PC-3 (cell line): ENCODE results near the gene DTNB. TPM values are rescaled to one million over a fixed set of nuclear protein-coding genes. Genes with fewer than 3 reads are reported as not detected.

Source experiments
- ATAC-seq: fragments of 200-7000 bp; cut with Tn5 transposase; 2 replicates; pipeline ENCODE4 v1.9.1; 2020; ENCODE audit warnings: mild to moderate bottlenecking, moderate library complexity
- BruUV-seq: library from RNA; stranded (reverse); fragments of 400-500 nt; replicated peaks from 2 replicates; lab custom pipeline; 2021; lab: Mats Ljungman, UMichigan
- CTCF ChIA-PET: fragments of 300-600 bp; sonication (Branson Sonifier 250); formaldehyde crosslinking; loops from one replicate; lab custom pipeline; 2022; ENCODE audit warnings: antibody characterized with exemption; lab: Charles Lee
- POLR2A ChIA-PET: fragments of 300-600 bp; sonication (Branson Sonifier 250); formaldehyde crosslinking; loops from one replicate; lab custom pipeline; 2022; ENCODE audit warnings: antibody characterized with exemption; ENCODE audit not compliant: unreplicated experiment; lab: Charles Lee
- DNase-seq: peaks from one replicate; pipeline ENCODE4 v3.0.0-alpha.2; 2015
- H2AFZ ChIP-seq: fragments of 300-600 bp; sonication (generic); 2 replicates; pipeline ENCODE4 v1.6.0; 2016; ENCODE audit warnings: antibody characterized with exemption, low read length
- H3F3A ChIP-seq: fragments of 300-600 bp; sonication (generic); one replicate; pipeline ENCODE4 v1.6.0; 2017; ENCODE audit warnings: antibody characterized with exemption, low read length, control low read depth, mild to moderate bottlenecking; ENCODE audit not compliant: unreplicated experiment
- H3K27ac ChIP-seq: fragments of 300-600 bp; sonication (generic); 2 replicates; pipeline ENCODE4 v1.5.1; 2016; ENCODE audit warnings: mild to moderate bottlenecking, low read length
- H3K27me3 ChIP-seq: fragments of 300-600 bp; sonication (generic); 2 replicates; pipeline ENCODE4 v1.6.1; 2016; ENCODE audit warnings: low read length, mixed read lengths
- H3K36me3 ChIP-seq: fragments of 300-600 bp; sonication (generic); 2 replicates; pipeline ENCODE4 v1.6.1; 2016; ENCODE audit warnings: low read depth, mixed run types, low read length, mixed read lengths
- H3K4me1 ChIP-seq: fragments of 300-600 bp; sonication (generic); 2 replicates; pipeline ENCODE4 v1.5.1; 2016; ENCODE audit warnings: low read length; ENCODE audit not compliant: insufficient read depth
- H3K4me2 ChIP-seq: fragments of 300-600 bp; sonication (generic); 2 replicates; pipeline ENCODE4 v1.6.0; 2016; ENCODE audit warnings: low read length
- H3K4me3 ChIP-seq: fragments of 300-600 bp; sonication (generic); 2 replicates; pipeline ENCODE4 v1.5.1; 2016; ENCODE audit warnings: mild to moderate bottlenecking, low read length, mixed read lengths
- H3K79me2 ChIP-seq: fragments of 300-600 bp; sonication (generic); 2 replicates; pipeline ENCODE4 v1.6.1; 2017; ENCODE audit warnings: low read length, mixed read lengths
- H3K9ac ChIP-seq: fragments of 300-600 bp; sonication (generic); 2 replicates; pipeline ENCODE4 v1.6.0; 2016; ENCODE audit warnings: mild to moderate bottlenecking, low read length
- H3K9me2 ChIP-seq: fragments of 300-600 bp; sonication (generic); replicated peaks from 2 replicates; pipeline ENCODE4 v1.6.1; 2016; ENCODE audit warnings: mixed run types, low read length, mixed read lengths
- H3K9me3 ChIP-seq: fragments of 300-600 bp; sonication (generic); 2 replicates; pipeline ENCODE4 v1.6.1; 2016; ENCODE audit warnings: low read length, mixed read lengths
- H4K20me1 ChIP-seq: fragments of 300-600 bp; sonication (generic); 2 replicates; pipeline ENCODE4 v1.6.1; 2016; ENCODE audit warnings: low read length, mixed read lengths
- CTCF ChIP-seq: fragments of 300-600 bp; sonication (generic); conservative IDR thresholded peaks from 2 replicates; pipeline ENCODE4 v1.5.1; 2017; ENCODE audit warnings: antibody characterized with exemption, low read depth, mild to moderate bottlenecking, low read length
- EZH2 ChIP-seq: fragments of 300-600 bp; sonication (generic); IDR thresholded peaks from one replicate; pipeline ENCODE4 v1.6.1; 2017; ENCODE audit warnings: antibody characterized with exemption, mild to moderate bottlenecking, low read length; ENCODE audit not compliant: unreplicated experiment
- EZH2phosphoT487 ChIP-seq: fragments of 300-600 bp; sonication (generic); IDR thresholded peaks from 2 replicates; pipeline ENCODE4 v1.6.1; 2018; ENCODE audit warnings: mild to moderate bottlenecking, antibody characterized with exemption, low read length, borderline replicate concordance
- intact Hi-C: fragments of 100-400 bp; cut with micrococcal nuclease; formaldehyde crosslinking; loops from 2 replicates; pipeline ENCODE4 v1.9.0; 2023
- total RNA-seq: library from RNA; depleted of rRNA; stranded (reverse); fragments of >200 nt; gene quantifications from 2 replicates; pipeline ENCODE4 v1.2.3, GENCODE V29; 2014

DTNB gene
- total RNA-seq, 1 experiment from 2014 or later, result 23.1 TPM

GRCh38 chr2:25582077-25582830 is 91.1 kb downstream of the DTNB start:
- Histone ChIP-seq H3K4me1 (peaks cover 3% of the 10 kb centered on the region; the same call in 1 of the 2 replicates), H4K20me1 (no peaks in the 10 kb centered on the region), H3K9ac (no peak overlapping the region), H2AFZ (no peak overlapping the region), H3K9me2 (no peaks in the 10 kb centered on the region), H3K4me2 (no peak overlapping the region), H3K36me3 (no peaks in the 10 kb centered on the region), H3K79me2 (no peaks in the 10 kb centered on the region), H3K9me3 (no peaks in the 10 kb centered on the region), H3F3A (no peaks in the 10 kb centered on the region), H3K27me3 (no peaks in the 10 kb centered on the region), H3K27ac (no peak overlapping the region), H3K4me3 (no peak overlapping the region)
- TF ChIP-seq CTCF (no peak), EZH2 (no peak), EZH2phosphoT487 (no peak)
- POLR2A ChIA-PET, result no interaction called here
- intact Hi-C loops, result no loop called here
- DNase-seq, result no peak
- no peak for ATAC-seq
- no TSS peak for BruUV-seq
- CTCF ChIA-PET, result no interaction called here

GRCh38 chr2:25576596-25576995 is 96.8 kb downstream of the DTNB start:
- Histone ChIP-seq H3K9me3 (no peaks in the 10 kb centered on the region), H3K27ac (no peak overlapping the region), H4K20me1 (no peaks in the 10 kb centered on the region), H3K9me2 (no peaks in the 10 kb centered on the region), H3K27me3 (no peaks in the 10 kb centered on the region), H3K4me3 (no peak overlapping the region), H3K9ac (no peak overlapping the region), H3K4me2 (no peak overlapping the region), H3K79me2 (no peaks in the 10 kb centered on the region), H3K4me1 (no peaks in the 10 kb centered on the region), H2AFZ (no peak overlapping the region), H3K36me3 (no peaks in the 10 kb centered on the region), H3F3A (no peaks in the 10 kb centered on the region)
- TF ChIP-seq EZH2 (no peak), CTCF (no peak), EZH2phosphoT487 (no peak)
- ChIA-PET CTCF (no interaction called here), POLR2A (no interaction called here)
- intact Hi-C loops, result no loop called here
- no peak for ATAC-seq
- no peak for DNase-seq
- BruUV-seq, result no TSS peak

DNA sequence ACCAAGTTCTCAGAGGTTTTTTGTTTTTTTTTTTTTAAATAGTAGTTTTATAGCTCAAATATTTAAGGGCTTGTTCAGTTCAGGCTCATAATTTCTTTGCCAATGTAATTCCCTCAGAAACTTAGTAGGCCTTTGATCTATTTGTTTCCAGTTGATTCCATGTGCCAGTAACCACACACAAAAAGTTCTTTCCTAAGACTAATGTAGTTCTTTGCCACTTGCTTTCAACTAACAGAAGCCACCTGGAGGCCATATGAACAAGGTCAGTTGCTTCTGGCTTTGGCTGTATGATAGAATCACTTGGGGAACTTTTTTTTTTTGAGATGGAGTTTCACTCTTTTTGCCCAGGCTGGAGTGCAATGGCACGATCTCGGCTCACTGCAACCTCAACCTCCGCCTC is 100.7 kb downstream of the DTNB start:
- no peak for TF ChIP-seq EZH2phosphoT487
- TF ChIP-seq CTCF, result no peak
- no peak for TF ChIP-seq EZH2
- BruUV-seq, result no TSS peak
- no peaks in the 10 kb centered on the region for H3F3A ChIP-seq
- no peak overlapping the region for H3K4me3 ChIP-seq
- H3K9me3 ChIP-seq, result no peaks in the 10 kb centered on the region
- no peak for ATAC-seq
- no peaks in the 10 kb centered on the region for H4K20me1 ChIP-seq
- H3K4me1 ChIP-seq, result no peaks in the 10 kb centered on the region
- no peak overlapping the region for H3K27ac ChIP-seq
- no peaks in the 10 kb centered on the region for H3K36me3 ChIP-seq
- intact Hi-C loops, result no loop called here
- no peaks in the 10 kb centered on the region for H3K27me3 ChIP-seq
- H3K79me2 ChIP-seq, result no peaks in the 10 kb centered on the region
- H3K4me2 ChIP-seq, result no peak overlapping the region
- CTCF ChIA-PET, result no interaction called here
- H2AFZ ChIP-seq, result no peak overlapping the region
- H3K9ac ChIP-seq, result no peak overlapping the region
- H3K9me2 ChIP-seq, result no peaks in the 10 kb centered on the region
- POLR2A ChIA-PET, result no interaction called here
- no peak for DNase-seq
